Measurements from ENCODE around the gene YWHAB.

Gene YWHAB

GRCh38 chr20:44955270-44955669, 69.8 kb downstream of the YWHAB start:
- no peak for DNase-seq (ENCODE audit: low spot score)

- DNase-seq (ENCODE audit: low spot score) = no peak
These were observed 70.9 kb downstream of the YWHAB start for GRCh38 chr20:44956410-44956809.
